ENCODE results near the gene PADI1. TPM values are rescaled to one million over a fixed set of nuclear protein-coding genes. Genes with fewer than 3 reads are reported as not detected.

Gene PADI1, protein sequence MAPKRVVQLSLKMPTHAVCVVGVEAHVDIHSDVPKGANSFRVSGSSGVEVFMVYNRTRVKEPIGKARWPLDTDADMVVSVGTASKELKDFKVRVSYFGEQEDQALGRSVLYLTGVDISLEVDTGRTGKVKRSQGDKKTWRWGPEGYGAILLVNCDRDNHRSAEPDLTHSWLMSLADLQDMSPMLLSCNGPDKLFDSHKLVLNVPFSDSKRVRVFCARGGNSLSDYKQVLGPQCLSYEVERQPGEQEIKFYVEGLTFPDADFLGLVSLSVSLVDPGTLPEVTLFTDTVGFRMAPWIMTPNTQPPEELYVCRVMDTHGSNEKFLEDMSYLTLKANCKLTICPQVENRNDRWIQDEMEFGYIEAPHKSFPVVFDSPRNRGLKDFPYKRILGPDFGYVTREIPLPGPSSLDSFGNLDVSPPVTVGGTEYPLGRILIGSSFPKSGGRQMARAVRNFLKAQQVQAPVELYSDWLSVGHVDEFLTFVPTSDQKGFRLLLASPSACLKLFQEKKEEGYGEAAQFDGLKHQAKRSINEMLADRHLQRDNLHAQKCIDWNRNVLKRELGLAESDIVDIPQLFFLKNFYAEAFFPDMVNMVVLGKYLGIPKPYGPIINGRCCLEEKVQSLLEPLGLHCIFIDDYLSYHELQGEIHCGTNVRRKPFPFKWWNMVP
- 1.5 and 26.0 TPM in 2 replicates for total RNA-seq

GRCh38 chr1:17204546-17205440, at the start of gene PADI1:
TSS of gene PADI1 (plus strand) at chr1:17205128. CDS start at chr1:17205218, 90 bp downstream.
- peak; percentile 42 for DNase-seq (ENCODE audit: low read depth)

DNA sequence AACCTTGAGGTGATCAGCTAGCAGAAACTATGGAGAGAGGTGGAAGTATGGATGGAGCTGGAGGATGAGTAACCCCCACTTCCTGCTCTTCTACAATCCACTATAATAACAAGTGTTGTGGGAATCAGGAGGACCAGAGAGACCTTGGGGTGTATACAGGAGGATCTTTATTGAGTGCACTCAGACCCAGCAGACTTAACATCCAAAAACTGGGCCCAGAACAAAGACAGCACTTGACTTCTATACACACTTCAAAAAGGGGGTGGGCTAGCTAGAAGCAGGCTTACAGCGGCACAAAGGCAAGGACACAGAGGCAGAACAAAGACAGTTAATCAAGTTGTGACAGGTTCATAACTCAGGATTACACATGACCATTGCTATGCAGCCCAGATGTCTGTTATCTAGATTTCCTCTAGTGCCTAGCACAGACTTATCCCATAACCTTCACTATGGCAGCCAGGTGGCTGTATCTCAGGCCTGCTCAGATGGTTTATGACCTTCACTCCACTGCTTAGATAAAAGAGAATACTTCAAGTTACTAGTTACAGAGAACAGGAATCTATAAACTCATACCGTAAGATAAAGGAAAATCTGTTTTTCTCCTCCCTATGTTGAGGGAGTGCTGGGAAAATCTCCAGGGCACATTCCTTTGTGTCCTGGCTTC, 49.5 kb upstream of the PADI1 start:
- no peak for DNase-seq (ENCODE audit: low read depth)

DNA sequence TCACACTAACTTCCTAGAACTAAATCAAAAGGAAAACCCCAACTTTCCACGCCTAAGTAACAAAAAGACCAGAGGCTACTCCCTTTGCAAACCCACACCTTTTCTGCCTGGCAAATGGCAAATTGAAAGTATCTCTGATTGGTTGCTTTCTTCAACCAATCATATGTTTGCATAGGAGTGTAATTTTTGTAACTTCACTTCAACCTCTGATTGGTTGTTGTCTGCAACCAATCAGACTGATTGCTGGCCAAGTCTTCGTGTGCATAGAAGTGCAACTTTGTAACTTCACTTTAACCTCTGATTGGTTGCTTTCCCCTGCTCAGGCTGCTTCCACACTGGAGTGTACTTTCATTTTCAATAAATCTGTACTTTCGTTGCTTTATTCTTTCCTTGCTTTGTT, 48.8 kb upstream of the PADI1 start:
- DNase-seq (ENCODE audit: low read depth) = no peak

- DNase-seq (ENCODE audit: low read depth) = peak; percentile 33
Measured at GRCh38 chr1:17158961-17159360, 46.0 kb upstream of the PADI1 start.

GRCh38 chr1:17161137-17161740, 43.7 kb upstream of the PADI1 start:
- DNase-seq (ENCODE audit: low read depth) = no peak

DNA sequence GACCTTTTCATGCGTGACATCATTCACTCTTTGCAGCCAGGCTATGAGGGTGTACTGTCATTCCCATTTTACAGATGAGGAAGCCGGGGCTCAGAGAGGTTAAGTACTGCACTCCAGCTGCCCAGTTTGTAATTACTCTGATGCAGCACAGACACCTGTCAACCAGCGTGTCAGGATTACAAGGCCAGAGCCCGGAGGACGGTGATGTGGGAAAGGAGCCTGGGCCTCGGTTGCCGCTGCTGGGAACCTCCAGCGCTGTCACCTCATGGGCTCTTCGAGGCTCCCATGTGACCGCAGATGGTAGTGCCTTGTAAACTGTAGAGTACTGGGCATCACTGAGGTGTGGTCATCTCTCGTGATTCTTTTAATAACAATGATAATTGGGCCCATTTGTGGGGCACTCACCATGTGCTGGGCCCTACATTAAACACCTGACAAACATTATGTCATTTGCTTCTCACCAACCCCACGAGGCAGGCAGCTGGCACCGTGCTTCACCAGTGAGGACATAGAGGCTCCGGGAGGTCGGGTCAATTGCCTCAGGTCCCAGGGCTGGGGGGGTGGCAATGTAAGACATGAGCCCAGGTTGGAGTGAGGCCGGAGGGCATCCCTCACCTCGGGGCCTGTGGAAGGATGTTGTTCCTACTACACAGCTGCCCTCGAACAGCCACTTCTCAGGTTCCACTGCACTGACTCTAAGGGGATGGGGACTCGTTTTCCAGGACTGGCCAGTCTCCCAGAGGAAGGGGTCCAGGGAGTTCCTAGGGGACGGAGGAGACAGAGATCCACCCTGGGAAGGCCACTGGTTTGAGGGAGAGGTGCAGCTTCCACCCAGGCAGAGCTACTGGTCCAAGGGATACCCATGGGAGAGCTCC, 42.8 kb upstream of the PADI1 start:
- DNase-seq (ENCODE audit: low read depth) = no peak

DNA sequence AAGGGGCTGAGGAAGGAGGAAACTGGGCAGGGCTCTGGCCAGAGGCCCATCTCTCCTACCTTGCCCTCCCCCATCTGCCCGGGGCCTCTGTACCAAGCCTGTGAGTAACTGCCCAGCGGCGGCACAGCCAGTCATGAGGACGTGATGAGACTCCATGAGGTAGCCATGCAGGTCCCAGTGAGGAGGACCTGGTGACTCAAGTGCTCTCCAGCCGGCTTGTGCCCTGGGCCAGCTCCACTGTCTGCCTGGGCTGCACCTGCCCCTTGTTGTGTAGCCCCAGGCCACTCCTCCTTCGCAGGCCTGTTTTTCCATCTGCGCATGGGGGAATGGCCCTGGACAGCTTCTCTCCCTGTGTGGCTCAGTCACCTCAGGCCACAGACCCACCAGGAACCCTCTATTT, 42.0 kb upstream of the PADI1 start:
- peak; percentile 78 for DNase-seq (ENCODE audit: low read depth)

DNA sequence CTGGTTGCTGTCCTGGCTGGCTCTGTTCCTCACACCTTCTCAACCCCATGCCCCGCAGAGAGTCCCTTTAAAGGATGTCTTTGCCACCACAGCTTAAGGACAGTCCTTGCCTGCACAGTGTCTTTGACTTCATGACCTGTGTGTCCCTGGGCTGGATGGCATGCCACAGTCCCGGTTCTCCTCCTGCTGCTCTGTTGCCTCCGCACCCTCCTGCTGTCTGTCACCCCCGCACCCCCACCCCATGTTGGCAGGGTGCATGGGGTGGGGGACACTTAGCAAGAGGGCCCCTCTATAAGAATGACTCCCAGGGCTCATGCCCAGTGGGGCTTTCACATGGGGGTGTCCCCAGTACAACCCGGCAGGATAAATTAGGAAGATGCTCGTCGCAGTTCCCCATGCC, 41.6 kb upstream of the PADI1 start:
- DNase-seq (ENCODE audit: low read depth) = no peak

- no peak for DNase-seq (ENCODE audit: low read depth)
Measured at GRCh38 chr1:17163789-17164666, 40.9 kb upstream of the PADI1 start.

DNA sequence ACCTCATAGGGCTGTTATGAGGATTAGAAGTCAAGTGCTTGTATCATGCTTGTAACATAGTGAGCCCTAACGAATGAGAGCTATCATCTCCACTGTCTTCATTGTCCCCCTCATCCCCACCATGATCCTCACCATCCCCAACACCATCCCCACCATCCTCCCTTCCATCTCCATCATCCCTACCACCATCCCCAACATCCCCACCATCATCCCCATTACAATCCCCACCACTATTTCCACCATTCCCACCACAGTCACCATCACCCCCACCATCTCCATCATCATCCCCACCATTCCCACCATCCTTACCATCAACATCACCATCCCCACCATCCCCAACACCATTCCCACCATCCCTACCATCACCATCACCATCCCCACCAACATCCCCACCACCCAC, 39.1 kb upstream of the PADI1 start:
- DNase-seq (ENCODE audit: low read depth) = no peak

DNA sequence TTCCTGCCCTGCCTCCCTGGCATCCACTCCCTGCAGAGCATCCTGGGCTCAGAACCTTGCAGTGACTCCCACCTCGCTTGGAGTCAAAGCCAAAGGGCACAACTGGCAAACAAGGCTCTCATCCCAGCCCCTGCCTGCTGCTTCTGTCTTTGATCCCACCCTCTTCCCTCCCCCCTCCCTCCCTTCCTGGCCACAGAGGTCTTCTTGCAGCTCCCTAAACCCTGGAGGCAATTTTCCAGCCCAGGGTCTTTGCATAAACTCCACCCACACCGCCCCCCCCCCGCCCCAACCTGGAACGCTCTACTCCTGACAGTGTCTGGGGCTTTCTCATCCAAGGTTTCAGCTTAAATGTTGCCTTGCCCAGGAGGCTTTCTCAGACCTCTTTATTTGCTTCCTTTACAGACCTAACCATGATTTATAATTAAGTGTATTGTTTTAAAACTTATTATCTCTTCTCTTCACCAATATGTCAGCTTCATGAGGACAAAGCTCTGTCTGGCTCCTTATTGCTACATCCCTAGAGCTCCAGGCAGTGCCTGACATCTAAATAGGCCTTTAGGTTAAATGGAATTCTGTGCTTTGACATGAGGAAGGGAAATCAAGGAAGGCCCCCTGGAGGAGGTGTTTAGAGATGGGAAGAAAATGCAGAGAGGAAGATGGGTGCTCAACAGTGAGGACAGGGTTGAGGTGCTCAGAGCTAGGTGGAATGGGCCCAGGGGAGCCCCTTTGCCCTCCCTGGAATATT, 37.7 kb upstream of the PADI1 start:
- peak; percentile 19 for DNase-seq (ENCODE audit: low read depth)

DNA sequence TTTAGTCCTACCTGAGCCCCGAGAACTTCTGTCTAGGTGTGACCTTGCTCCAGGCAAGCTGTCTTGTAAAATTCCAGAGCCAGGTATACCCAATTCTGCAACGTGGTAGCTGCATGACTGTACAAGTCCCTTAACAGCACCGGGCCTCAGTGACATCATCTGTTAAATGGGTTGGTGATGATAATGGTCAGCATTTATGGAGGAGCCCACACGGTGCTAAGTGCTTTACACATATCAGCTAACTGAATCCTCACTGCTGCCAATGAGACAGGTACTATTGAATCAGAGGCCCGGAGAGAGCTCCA, 37.2 kb upstream of the PADI1 start:
- DNase-seq (ENCODE audit: low read depth) = no peak

GRCh38 chr1:17168091-17168876, 36.6 kb upstream of the PADI1 start:
- peak; percentile 98 for DNase-seq (ENCODE audit: low read depth)

DNA sequence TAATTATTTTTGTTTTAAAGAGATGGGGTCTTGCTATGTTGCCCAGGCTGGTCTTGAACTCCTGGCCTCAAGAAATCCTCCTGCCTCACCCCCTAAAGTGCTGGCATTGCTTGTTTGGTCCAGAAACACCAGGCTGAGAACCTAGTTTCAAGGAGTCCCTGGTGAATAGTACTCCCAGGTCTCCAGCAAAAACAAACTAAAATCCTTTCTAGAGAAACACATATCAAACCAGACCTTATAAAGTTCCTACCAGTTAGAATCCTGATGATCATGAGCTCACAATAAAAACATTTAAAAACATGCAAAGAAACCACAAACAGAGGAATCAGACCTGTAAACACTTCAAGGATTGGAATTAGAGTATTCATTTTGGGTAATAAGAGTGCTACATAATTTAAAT, 34.4 kb upstream of the PADI1 start:
- peak; percentile 71 for DNase-seq (ENCODE audit: low read depth)

GRCh38 chr1:17173217-17173616, 31.7 kb upstream of the PADI1 start:
- DNase-seq (ENCODE audit: low read depth) = no peak

DNA sequence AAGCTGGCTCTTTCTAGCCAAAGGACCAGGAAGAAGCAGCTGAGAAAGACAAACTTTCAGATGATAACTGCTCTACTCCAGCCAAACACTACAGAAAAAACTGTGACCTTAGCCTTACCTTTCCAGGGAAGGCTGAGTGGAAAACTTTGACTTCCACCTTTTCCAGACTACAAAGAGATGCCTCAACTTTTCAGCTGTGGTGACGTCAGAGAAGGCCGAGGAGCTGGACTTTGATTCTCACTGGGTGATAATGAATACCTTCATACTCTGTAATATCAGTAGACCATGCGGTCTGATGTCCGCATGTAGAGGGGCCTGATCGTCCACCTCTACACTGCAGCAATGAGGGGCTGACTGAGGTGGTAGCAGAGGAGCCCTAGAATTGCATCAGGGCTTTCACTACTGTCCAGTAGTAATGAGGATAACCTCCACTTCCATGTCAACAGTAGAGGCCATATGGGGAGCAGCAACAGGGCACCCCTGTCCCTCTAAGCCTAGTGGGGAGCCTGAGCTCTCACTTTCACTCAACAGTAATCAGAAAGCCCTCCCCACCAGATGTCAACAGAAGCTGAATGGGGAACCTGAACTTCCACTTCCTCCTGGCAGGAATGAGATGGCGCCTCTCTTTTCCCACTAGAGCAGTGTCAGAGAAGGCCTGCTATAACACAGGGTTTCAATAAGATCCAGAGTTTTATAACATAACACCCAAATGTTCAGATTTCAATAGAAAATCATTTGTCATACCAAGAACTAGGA, 28.4 kb upstream of the PADI1 start:
- no peak for DNase-seq (ENCODE audit: low read depth)

GRCh38 chr1:17177651-17178050, 27.3 kb upstream of the PADI1 start:
- DNase-seq (ENCODE audit: low read depth) = no peak

All from renal cortical epithelial cell (primary cell).